MM.1S (cell line): ENCODE results near the gene AFAP1.
"Not testable (repeated sequence)": the region's sequence is repeated elsewhere in the genome, so short reads cannot be mapped to it uniquely, and the experiment has no call there.

Experiments used
- CTCF ChIP-seq: fragments of 300-600 bp; sonication (generic); IDR thresholded peaks from 2 replicates; pipeline ENCODE4 v1.5.1; 2016; ENCODE audit warnings: antibody characterized with exemption, low read length, mixed read lengths
- EZH2 ChIP-seq: fragments of 300-600 bp; sonication (generic); optimal IDR thresholded peaks from 2 replicates; pipeline ENCODE3; 2017; ENCODE audit warnings: low read depth, mild to moderate bottlenecking, antibody characterized with exemption, low read length, mixed read lengths

- TF ChIP-seq CTCF, EZH2: not testable (repeated sequence)
These were observed 21.5 kb downstream of the AFAP1 start for GRCh38 chr4:7918187-7918586.
